A549 (cell line): Measurements from ENCODE around the gene RYR1. TPM values are rescaled to one million over a fixed set of nuclear protein-coding genes. Genes with fewer than 3 reads are reported as not detected.

Source experiments
- ATAC-seq, 2 experiments: fragments of 200-7000 bp in 1 of 2; fragments of >200 bp in 1 of 2; cut with Nextera tagmentation in 1 of 2; cut with Tn5 transposase in 1 of 2; 3 replicates each; pipeline versions ENCODE4 v1.8.0 to v1.9.1; 2018 to 2020; ENCODE audit warnings: mild to moderate bottlenecking in 1 of 2, moderate library complexity in 1 of 2
- CTCF ChIA-PET: fragments of 300-600 bp; sonication (Branson Sonifier 250); formaldehyde crosslinking; extraction: SDS; loops from one replicate; lab custom pipeline; 2021; ENCODE audit warnings: antibody characterized with exemption, inconsistent platforms; lab: Yijun Ruan, JAX
- POLR2A ChIA-PET: fragments of 350-600 bp; formaldehyde crosslinking; extraction: SDS; loops from one replicate; lab custom pipeline; 2021; ENCODE audit warnings: antibody characterized with exemption, inconsistent platforms; lab: Yijun Ruan, JAX
- DNase-seq, 2 experiments: peaks; one replicate each; pipeline versions ENCODE4 v3.0.0 to v3.0.0-alpha.2; 2011 to 2016; ENCODE audit warnings: low read depth in 1 of 2, low spot score in 1 of 2
- FAIRE-seq: peaks from 2 replicates; lab custom pipeline; 2011; peaks lifted over from hg19 to GRCh38; lab: Jason Lieb, UNC
- H3K27ac ChIP-seq, 2 experiments: fragments of >200 bp; sonication (Bioruptor Twin); formaldehyde crosslinking; 3 replicates each; pipeline ENCODE4 v1.5.1; 2016 to 2017
- H3K4me1 ChIP-seq: fragments of >200 bp; sonication (Bioruptor Twin); formaldehyde crosslinking; 3 replicates; pipeline ENCODE4 v1.6.1; 2016
- H3K4me2 ChIP-seq: fragments of >200 bp; sonication (Bioruptor Twin); formaldehyde crosslinking; 3 replicates; pipeline ENCODE4 v1.6.1; 2016
- H3K4me3 ChIP-seq: fragments of >200 bp; sonication (Bioruptor Twin); formaldehyde crosslinking; 3 replicates; pipeline ENCODE4 v1.5.1; 2016
- H3K9me3 ChIP-seq: fragments of >200 bp; sonication (Bioruptor Twin); formaldehyde crosslinking; 3 replicates; pipeline ENCODE4 v1.6.1; 2016
- ATOH8 ChIP-seq: fragments of 250-450 bp; sonication (Bioruptor Pico); IDR thresholded peaks from 2 replicates; pipeline ENCODE4 v1.5.0; 2020; ENCODE audit warnings: low read depth, mild to moderate bottlenecking, moderate library complexity
- BCL3 ChIP-seq: fragments of >200 bp; sonication (Bioruptor Twin); formaldehyde crosslinking; IDR thresholded peaks from 3 replicates; pipeline ENCODE4 v1.6.1; 2016
- BHLHE40 ChIP-seq: IDR thresholded peaks from 2 replicates; pipeline ENCODE4 v1.6.1; 2012; ENCODE audit warnings: low read depth, low read length, inconsistent platforms
- CEBPB ChIP-seq, 2 experiments: fragments of >200 bp in 1 of 2; sonication (Bioruptor Twin) in 1 of 2; formaldehyde crosslinking in 1 of 2; IDR thresholded peaks; 2 replicates each; pipeline ENCODE4 v1.6.1; 2012 to 2016
- FOXS1 ChIP-seq: fragments of 250-450 bp; sonication (Bioruptor Pico); IDR thresholded peaks from 2 replicates; pipeline ENCODE4 v1.5.0; 2020; ENCODE audit warnings: mild to moderate bottlenecking, moderate library complexity
- GATA3 ChIP-seq: IDR thresholded peaks from 2 replicates; pipeline ENCODE4 v1.6.1; 2012; ENCODE audit warnings: borderline replicate concordance
- HDAC2 ChIP-seq: fragments of 200-600 bp; sonication (generic); IDR thresholded peaks from 2 replicates; pipeline ENCODE4 v1.6.1; 2016
- HES2 ChIP-seq: fragments of >200 bp; sonication (Bioruptor Twin); formaldehyde crosslinking; IDR thresholded peaks from 2 replicates; pipeline ENCODE4 v1.6.1; 2016
- HOXB13 ChIP-seq: fragments of 250-450 bp; sonication (Bioruptor Pico); IDR thresholded peaks from 2 replicates; pipeline ENCODE4 v1.5.0; 2020; ENCODE audit warnings: low read depth, mild to moderate bottlenecking, moderate library complexity
- MAFK ChIP-seq: fragments of 450-650 bp; IDR thresholded peaks from 2 replicates; pipeline ENCODE4 v1.6.1; 2014; ENCODE audit not compliant: partially characterized antibody
- NPAS2 ChIP-seq: fragments of 250-450 bp; sonication (Bioruptor Pico); IDR thresholded peaks from 2 replicates; pipeline ENCODE4 v1.8.0; 2022; ENCODE audit warnings: mild to moderate bottlenecking, moderate library complexity, borderline replicate concordance
- PBX3 ChIP-seq: IDR thresholded peaks from 2 replicates; pipeline ENCODE4 v1.6.1; 2012
- PHF8 ChIP-seq: fragments of 200-600 bp; sonication (generic); IDR thresholded peaks from 2 replicates; pipeline ENCODE4 v1.6.1; 2016; ENCODE audit warnings: low read depth, mild to moderate bottlenecking, antibody characterized with exemption, moderate library complexity, borderline replicate concordance
- RARB ChIP-seq: fragments of 250-450 bp; sonication (Bioruptor Pico); IDR thresholded peaks from 2 replicates; pipeline ENCODE4 v1.8.0; 2021; ENCODE audit warnings: mild to moderate bottlenecking, moderate library complexity
- RCOR1 ChIP-seq: fragments of 150-350 bp; IDR thresholded peaks from 2 replicates; pipeline ENCODE4 v1.6.1; 2014; ENCODE audit warnings: antibody characterized with exemption, low read length, low read depth
- REST ChIP-seq: fragments of 200-600 bp; sonication (generic); IDR thresholded peaks from 2 replicates; pipeline ENCODE4 v1.6.1; 2016; ENCODE audit warnings: antibody characterized with exemption, mild to moderate bottlenecking, moderate library complexity
- RFX5 ChIP-seq: fragments of 450-650 bp; IDR thresholded peaks from 2 replicates; pipeline ENCODE4 v1.7.1; 2014; ENCODE audit warnings: antibody characterized with exemption, mild to moderate bottlenecking, moderate library complexity
- RNF2 ChIP-seq: fragments of 200-600 bp; sonication (generic); IDR thresholded peaks from 2 replicates; pipeline ENCODE4 v1.6.1; 2016; ENCODE audit warnings: low read depth, mild to moderate bottlenecking, antibody characterized with exemption, moderate library complexity, borderline replicate concordance
- SMC3 ChIP-seq: fragments of >200 bp; sonication (Bioruptor Twin); formaldehyde crosslinking; IDR thresholded peaks from 3 replicates; pipeline ENCODE4 v1.6.1; 2018; ENCODE audit warnings: inconsistent platforms
- WGBS: methylation state at CpG from one replicate; pipeline ENCODE4 v1.1.6; 2017; ENCODE audit errors: missing lambda C conversion rate; 5-methylcytosine and 5-hydroxymethylcytosine counted together
- polyA plus RNA-seq, 4 experiments: library from polyadenylated mRNA; depleted of rRNA in 3 of 4; stranded (reverse); fragments of >200 nt; fragmentation: RNase III in 1 of 4; extraction: RNeasy Plus Mini Kit Qiagen cat#74134 plus additional on column Dnase treatment in 1 of 4; gene quantifications; 2 replicates in 3 of 4; 3 replicates in 1 of 4; pipeline ENCODE4 v1.2.3, GENCODE V29; 2011 to 2017

The RYR1 gene
- polyA plus RNA-seq, 2 of the 4 experiments (the other 2 are of a cell fraction): 1.4 to 3.1 TPM

- no peak overlapping the region for H3K4me3 ChIP-seq
- H3K4me2 ChIP-seq: no peak overlapping the region
- no peak overlapping the region for H3K27ac ChIP-seq
- H3K9me3 ChIP-seq: no peaks in the 10 kb centered on the region
- no peak for ATAC-seq
- no peak for FAIRE-seq
- POLR2A ChIA-PET: interaction anchor here (0.6 to 1.5 kb wide), 4 partner anchors 9 to 391 kb away, joined by 3 to 8 read pairs (median 6); partner anchors contain the start of genes GGN, PSMD8 and SPRED3
- no peak for TF ChIP-seq CEBPB (IDR thresholded peaks at IDR 0.05)
- no peak for TF ChIP-seq GATA3
- no peak for TF ChIP-seq REST
- no peak for TF ChIP-seq RFX5
- no peak for TF ChIP-seq FOXS1 (CRISPR knock-in tag)
- no peak for TF ChIP-seq RCOR1
- no peak for TF ChIP-seq PHF8
- TF ChIP-seq BCL3: no peak
- TF ChIP-seq ATOH8 (CRISPR knock-in tag): no peak
- no peak for TF ChIP-seq HDAC2
- no peak for TF ChIP-seq SMC3
- TF ChIP-seq PBX3: no peak
- TF ChIP-seq MAFK: no peak
- TF ChIP-seq HES2: no peak
- TF ChIP-seq, all 56 proteins: peak for 0
- DNase-seq: no peak
- peaks cover 9% of the 10 kb centered on the region for H3K4me1 ChIP-seq
- 47% methylated on average over 9 of the region's 9 CpGs for whole genome bisulfite sequencing
- CTCF ChIA-PET: interaction anchor here (1.0 to 14.1 kb wide), 8 partner anchors 9 to 532 kb away, joined by 4 to 254 read pairs (median 7); partner anchors contain the start of genes CATSPERG, GGN, MRPS12 and SARS2
Observed at GRCh38 chr19:38399081-38399480, 34.4 kb upstream of the RYR1 start.

- 74% methylated on average over 1 of the region's 1 CpG for WGBS
- ATAC-seq (no peak), FAIRE-seq (peak; percentile 43), DNase-seq (no peak)
- H3K4me1 ChIP-seq: peaks cover 10% of the 10 kb centered on the region
- no peaks in the 10 kb centered on the region for H3K9me3 ChIP-seq
- H3K4me3 ChIP-seq: no peak overlapping the region
- POLR2A ChIA-PET: interaction anchor here (1.1 to 1.5 kb wide), 4 partner anchors 10 to 219 kb away, joined by 3 to 8 read pairs (median 4); partner anchors contain the start of genes EIF3K, GGN, PSMD8 and SPRED3
- H3K4me2 ChIP-seq: no peak overlapping the region
- TF ChIP-seq BHLHE40: no peak
- TF ChIP-seq HOXB13 (CRISPR knock-in tag): no peak
- no peak for TF ChIP-seq NPAS2 (CRISPR knock-in tag)
- TF ChIP-seq PHF8: no peak
- no peak for TF ChIP-seq RNF2
- TF ChIP-seq RARB (CRISPR knock-in tag): no peak
- no peak for TF ChIP-seq GATA3
- CTCF ChIA-PET: interaction anchor here (0.7 to 14.1 kb wide), 17 partner anchors 9 to 600 kb away, joined by 3 to 254 read pairs (median 4); partner anchors contain the start of genes CATSPERG, GGN, MRPS12 and SARS2
- no peak overlapping the region for H3K27ac ChIP-seq
Observed at GRCh38 chr19:38399537-38399936, 34.0 kb upstream of the RYR1 start.
